Measurements from ENCODE around the gene PXN.

DNA sequence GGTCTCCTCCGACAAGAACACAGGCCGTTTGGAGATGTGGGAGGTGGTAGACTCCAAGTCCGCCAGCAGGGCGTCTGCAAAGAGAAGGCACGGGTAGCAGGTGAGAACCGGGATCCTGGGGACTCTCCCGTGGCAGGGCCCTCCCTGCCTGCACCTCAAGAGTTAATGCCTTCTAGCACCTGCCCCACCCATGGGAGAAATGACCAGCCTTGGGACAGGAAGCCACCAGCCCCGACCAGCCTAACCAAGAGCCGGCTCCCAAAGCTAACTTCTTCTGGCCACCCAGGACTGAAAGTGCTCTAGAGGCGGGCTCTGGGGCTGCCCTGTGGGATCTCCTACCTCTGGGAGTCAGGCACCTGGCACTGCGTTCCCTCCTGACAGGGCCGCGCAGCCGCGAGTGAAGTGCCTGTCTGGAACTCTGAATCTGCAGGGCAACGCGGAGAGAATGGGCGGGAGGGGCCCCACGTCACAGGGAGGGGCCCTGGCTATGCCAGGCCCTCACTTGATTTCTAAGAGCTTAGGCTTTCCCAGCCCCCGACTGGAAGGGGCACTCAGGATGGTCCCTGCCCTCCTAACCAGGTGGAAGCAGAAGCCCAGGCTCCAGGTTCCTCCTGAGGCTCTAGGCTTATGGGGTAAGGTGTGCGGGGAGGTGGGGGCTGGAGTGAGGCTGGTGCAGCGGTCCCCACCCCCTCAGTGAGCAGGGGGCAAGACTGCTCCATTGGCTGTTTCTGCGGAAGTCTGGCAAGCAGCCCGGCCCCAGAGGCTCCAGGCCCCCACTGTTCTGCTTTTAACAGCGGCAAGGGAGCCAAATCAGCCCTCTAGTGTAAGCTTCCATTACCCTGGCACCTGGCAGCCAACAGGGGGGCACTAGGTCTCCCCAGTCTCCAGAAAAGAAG is 41.0 kb downstream of the PXN start:
- TF ChIP-seq, protein P1, sequence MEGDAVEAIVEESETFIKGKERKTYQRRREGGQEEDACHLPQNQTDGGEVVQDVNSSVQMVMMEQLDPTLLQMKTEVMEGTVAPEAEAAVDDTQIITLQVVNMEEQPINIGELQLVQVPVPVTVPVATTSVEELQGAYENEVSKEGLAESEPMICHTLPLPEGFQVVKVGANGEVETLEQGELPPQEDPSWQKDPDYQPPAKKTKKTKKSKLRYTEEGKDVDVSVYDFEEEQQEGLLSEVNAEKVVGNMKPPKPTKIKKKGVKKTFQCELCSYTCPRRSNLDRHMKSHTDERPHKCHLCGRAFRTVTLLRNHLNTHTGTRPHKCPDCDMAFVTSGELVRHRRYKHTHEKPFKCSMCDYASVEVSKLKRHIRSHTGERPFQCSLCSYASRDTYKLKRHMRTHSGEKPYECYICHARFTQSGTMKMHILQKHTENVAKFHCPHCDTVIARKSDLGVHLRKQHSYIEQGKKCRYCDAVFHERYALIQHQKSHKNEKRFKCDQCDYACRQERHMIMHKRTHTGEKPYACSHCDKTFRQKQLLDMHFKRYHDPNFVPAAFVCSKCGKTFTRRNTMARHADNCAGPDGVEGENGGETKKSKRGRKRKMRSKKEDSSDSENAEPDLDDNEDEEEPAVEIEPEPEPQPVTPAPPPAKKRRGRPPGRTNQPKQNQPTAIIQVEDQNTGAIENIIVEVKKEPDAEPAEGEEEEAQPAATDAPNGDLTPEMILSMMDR (IDR thresholded peaks at IDR 0.05 in 2 of 3, conservative IDR thresholded peaks at IDR 0.05 in 1 of 3; ENCODE audit: control insufficient read depth in 2 of 3, extremely low read depth in 1 of 3, insufficient read depth in 1 of 3, low read depth in 3 of 3, low read length in 3 of 3) = no peak
- TF ChIP-seq SREBF2 (IDR thresholded peaks at IDR 0.05; ENCODE audit: low read length) (no peak), POLR2AphosphoS2 (IDR thresholded peaks at IDR 0.05; ENCODE audit: low read depth, low read length) (no peak), BHLHE40 (IDR thresholded peaks at IDR 0.05; ENCODE audit: borderline replicate concordance in 1 of 2, low read depth in 2 of 2, low read length in 1 of 2) (no peak), CBX5 (IDR thresholded peaks at IDR 0.05; ENCODE audit: low read depth) (no peak), CHD4 (IDR thresholded peaks at IDR 0.05) (no peak), BRCA1 (IDR thresholded peaks at IDR 0.05; ENCODE audit: low read depth, low read length) (no peak), SUPT20H (IDR thresholded peaks at IDR 0.05; ENCODE audit: borderline replicate concordance, control insufficient read depth, low read depth, low read length) (no peak), SMC3 (IDR thresholded peaks at IDR 0.05; ENCODE audit: borderline replicate concordance, low read length) (no peak), MYC (IDR thresholded peaks at IDR 0.05; ENCODE audit: insufficient read depth, insufficient read length, insufficient replicate concordance, low read length, severe bottlenecking) (no peak), POLR2AphosphoS5 (IDR thresholded peaks at IDR 0.05; ENCODE audit: low read length) (no peak)
- TF ChIP-seq, protein P2, sequence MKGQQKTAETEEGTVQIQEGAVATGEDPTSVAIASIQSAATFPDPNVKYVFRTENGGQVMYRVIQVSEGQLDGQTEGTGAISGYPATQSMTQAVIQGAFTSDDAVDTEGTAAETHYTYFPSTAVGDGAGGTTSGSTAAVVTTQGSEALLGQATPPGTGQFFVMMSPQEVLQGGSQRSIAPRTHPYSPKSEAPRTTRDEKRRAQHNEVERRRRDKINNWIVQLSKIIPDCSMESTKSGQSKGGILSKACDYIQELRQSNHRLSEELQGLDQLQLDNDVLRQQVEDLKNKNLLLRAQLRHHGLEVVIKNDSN (IDR thresholded peaks at IDR 0.05; ENCODE audit: borderline replicate concordance, extremely low read length, insufficient read depth, low read depth, low read length) = no peak
